Adipose tissue (tissue), 3 donors: Measurements from ENCODE around the gene ZFAND2A. TPM values are rescaled to one million over a fixed set of nuclear protein-coding genes. Genes with fewer than 3 reads are reported as not detected.
A peak's percentile ranks its signal among the peaks of the same experiment; 100 is the strongest.
"Not testable (repeated sequence)": the region's sequence is repeated elsewhere in the genome, so short reads cannot be mapped to it uniquely, and the experiment has no call there.

Experiments
- H3K27ac ChIP-seq: one replicate; pipeline ENCODE4 v1.5.1; 2013; ENCODE audit warnings: low read depth, low read length
- WGBS, 3 donors: extraction: QIAGEN DNeasy Blood & Tissue Kit; methylation state at CpG; one replicate each; pipeline ENCODE4 v1.1.7; 2013; 5-methylcytosine and 5-hydroxymethylcytosine counted together
- polyA plus RNA-seq, 3 donors: library from polyadenylated mRNA; stranded (reverse); fragments of 200-250 nt; gene quantifications; one replicate each; pipeline ENCODE4 v1.2.3, GENCODE V29; 2013
- donor health status: healthy with polysubstance abuse.
- donor health status: Bipolar disorder and iron deficiency.
- donor health status: healthy.

ZFAND2A gene
- polyA plus RNA-seq, 3 donors = 35.0 to 49.8 (median 36.9) TPM

GRCh38 chr7:1134951-1135350 is 25.0 kb downstream of the ZFAND2A start:
- H3K27ac ChIP-seq = no peak overlapping the region
- 52 to 78% (median 75%) methylated on average over 7 of the region's 7 CpGs for whole genome bisulfite sequencing, 3 donors

- WGBS, 3 donors = 44 to 92% (median 82%) methylated on average over 2 of the region's 2 CpGs
Measured at GRCh38 chr7:1131471-1132265, 28.3 kb downstream of the ZFAND2A start.

GRCh38 chr7:1130021-1130990 is 29.7 kb downstream of the ZFAND2A start:
- WGBS, 3 donors = 92 to 95% (median 94%) methylated on average over 22 to 26 of the region's 26 CpGs
- H3K27ac ChIP-seq = no peak overlapping the region

More at GRCh38 chr7:1131471-1132265, 28.3 kb downstream of the ZFAND2A start:
- no peak overlapping the region for H3K27ac ChIP-seq

- no peak overlapping the region for H3K27ac ChIP-seq
- WGBS, 3 donors = 94 to 96% (median 96%) methylated on average over 9 to 13 of the region's 13 CpGs
Measured at GRCh38 chr7:1129431-1129830, 30.6 kb downstream of the ZFAND2A start.

GRCh38 chr7:1127001-1127400 is 33.0 kb downstream of the ZFAND2A start:
- 93 to 96% (median 95%) methylated on average over 7 of the region's 7 CpGs for WGBS, 3 donors
- no peak overlapping the region for H3K27ac ChIP-seq

- H3K27ac ChIP-seq = no peak overlapping the region
- WGBS, 3 donors = 95 to 98% (median 96%) methylated on average over 16 of the region's 16 CpGs
Measured at GRCh38 chr7:1125603-1125969, 34.4 kb downstream of the ZFAND2A start.

GRCh38 chr7:1124816-1125602 is 35.0 kb downstream of the ZFAND2A start:
- WGBS, 3 donors = 44 to 71% (median 59%) methylated on average over 23 of the region's 23 CpGs

GRCh38 chr7:1124164-1124563 is 35.8 kb downstream of the ZFAND2A start:
- WGBS, 3 donors = 36 to 87% (median 60%) methylated on average over 11 of the region's 11 CpGs
- H3K27ac ChIP-seq = peak overlapping the region; percentile 54

More at GRCh38 chr7:1124816-1125602, 35.0 kb downstream of the ZFAND2A start:
- peak overlapping the region; percentile 17 for H3K27ac ChIP-seq

- no peak overlapping the region for H3K27ac ChIP-seq
- WGBS, 3 donors = 32 to 43% (median 37%) methylated on average over 17 of the region's 17 CpGs
Measured at GRCh38 chr7:1123715-1124114, 36.3 kb downstream of the ZFAND2A start.

- no peak overlapping the region for H3K27ac ChIP-seq
- 56 to 76% (median 68%) methylated on average over 31 of the region's 31 CpGs for WGBS, 3 donors
Measured at GRCh38 chr7:1122832-1123501, 37.0 kb downstream of the ZFAND2A start.

GRCh38 chr7:1121886-1122831 is 37.8 kb downstream of the ZFAND2A start:
- WGBS, 3 donors = 77 to 86% (median 79%) methylated on average over 28 of the region's 28 CpGs
- no peak overlapping the region for H3K27ac ChIP-seq

- no peak overlapping the region for H3K27ac ChIP-seq
- 81 to 93% (median 92%) methylated on average over 14 of the region's 14 CpGs for WGBS, 3 donors
Measured at GRCh38 chr7:1121476-1121875, 38.5 kb downstream of the ZFAND2A start.

- WGBS, 3 donors = 89 to 93% (median 92%) methylated on average over 22 of the region's 22 CpGs
- no peak overlapping the region for H3K27ac ChIP-seq
Measured at GRCh38 chr7:1120791-1121190, 39.2 kb downstream of the ZFAND2A start.

- no peak overlapping the region for H3K27ac ChIP-seq
- 81 to 94% (median 93%) methylated on average over 5 of the region's 5 CpGs for WGBS, 3 donors
Measured at GRCh38 chr7:1119201-1119600, 40.8 kb downstream of the ZFAND2A start.

- 94 to 95% (median 94%) methylated on average over 35 to 38 of the region's 38 CpGs for WGBS, 3 donors
- no peak overlapping the region for H3K27ac ChIP-seq
Measured at GRCh38 chr7:1117321-1117928, 42.6 kb downstream of the ZFAND2A start.

GRCh38 chr7:1116383-1117008 is 43.5 kb downstream of the ZFAND2A start:
- not testable (repeated sequence) for H3K27ac ChIP-seq
- 94 to 97% (median 96%) methylated on average over 16 to 49 of the region's 49 CpGs for WGBS, 3 donors
